MM.1S (cell line): Measurements from ENCODE around the gene CD74.

Experiments
- EZH2 ChIP-seq: fragments of 300-600 bp; sonication (generic); optimal IDR thresholded peaks from 2 replicates; pipeline ENCODE3; 2017; ENCODE audit warnings: low read depth, mild to moderate bottlenecking, antibody characterized with exemption, low read length, mixed read lengths
- EZH2phosphoT487 ChIP-seq: fragments of 300-600 bp; sonication (generic); IDR thresholded peaks from 2 replicates; pipeline ENCODE4 v1.6.1; 2018; ENCODE audit warnings: antibody characterized with exemption, low read length
- TF ChIP-seq, protein P1 (sequence below): fragments of 300-600 bp; sonication (generic); IDR thresholded peaks from 2 replicates; pipeline ENCODE4 v1.5.1; 2016; ENCODE audit warnings: antibody characterized with exemption, low read length, mixed read lengths

DNA sequence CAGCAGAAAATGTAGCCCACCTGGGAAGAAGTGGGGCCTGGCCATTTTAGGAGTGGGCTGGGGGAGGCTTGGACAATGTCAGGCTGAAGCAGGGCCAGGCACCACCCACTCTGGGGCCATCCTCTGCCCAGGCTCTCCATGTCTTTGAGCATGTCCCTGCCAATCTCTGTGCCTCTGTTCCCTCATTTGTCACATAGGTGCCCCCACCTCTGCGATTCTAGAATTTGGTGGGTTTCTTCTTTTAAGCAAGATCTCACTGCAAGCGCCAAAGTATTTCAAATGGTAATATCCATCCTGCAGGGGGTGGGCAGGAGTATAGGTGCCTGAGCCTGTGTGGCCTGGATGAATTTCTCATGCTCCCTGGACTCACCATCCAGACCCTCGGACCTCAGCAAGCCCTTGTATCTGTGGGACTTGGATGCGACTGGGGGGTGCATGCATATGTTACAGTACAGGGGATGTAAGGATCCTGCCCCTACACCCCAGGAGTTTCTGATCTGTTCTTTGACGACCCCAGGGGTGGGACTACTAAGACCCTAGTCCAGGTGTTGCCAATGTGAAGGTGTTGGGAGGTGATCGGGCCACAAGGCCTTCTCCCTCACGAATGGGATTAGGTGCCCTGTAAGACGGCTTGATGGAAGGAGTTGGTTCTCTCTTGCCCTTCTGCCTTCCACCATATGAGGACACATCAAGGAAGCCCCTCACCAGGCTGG is 4.3 kb downstream of the CD74 start:
- TF ChIP-seq, protein P1, sequence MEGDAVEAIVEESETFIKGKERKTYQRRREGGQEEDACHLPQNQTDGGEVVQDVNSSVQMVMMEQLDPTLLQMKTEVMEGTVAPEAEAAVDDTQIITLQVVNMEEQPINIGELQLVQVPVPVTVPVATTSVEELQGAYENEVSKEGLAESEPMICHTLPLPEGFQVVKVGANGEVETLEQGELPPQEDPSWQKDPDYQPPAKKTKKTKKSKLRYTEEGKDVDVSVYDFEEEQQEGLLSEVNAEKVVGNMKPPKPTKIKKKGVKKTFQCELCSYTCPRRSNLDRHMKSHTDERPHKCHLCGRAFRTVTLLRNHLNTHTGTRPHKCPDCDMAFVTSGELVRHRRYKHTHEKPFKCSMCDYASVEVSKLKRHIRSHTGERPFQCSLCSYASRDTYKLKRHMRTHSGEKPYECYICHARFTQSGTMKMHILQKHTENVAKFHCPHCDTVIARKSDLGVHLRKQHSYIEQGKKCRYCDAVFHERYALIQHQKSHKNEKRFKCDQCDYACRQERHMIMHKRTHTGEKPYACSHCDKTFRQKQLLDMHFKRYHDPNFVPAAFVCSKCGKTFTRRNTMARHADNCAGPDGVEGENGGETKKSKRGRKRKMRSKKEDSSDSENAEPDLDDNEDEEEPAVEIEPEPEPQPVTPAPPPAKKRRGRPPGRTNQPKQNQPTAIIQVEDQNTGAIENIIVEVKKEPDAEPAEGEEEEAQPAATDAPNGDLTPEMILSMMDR, result no peak
- TF ChIP-seq EZH2, result no peak
- TF ChIP-seq EZH2phosphoT487, result no peak
